Measurements from ENCODE around the gene OSMR.

OSMR gene

GRCh38 chr5:38845526-38846378 is at the start of gene OSMR:
TSS of gene OSMR (plus strand) at chr5:38846012. CDS start at chr5:38869045, 23,033 bp downstream.
- TF ChIP-seq ZNF274 (IDR thresholded peaks at IDR 0.05; ENCODE audit: low read depth, low read length), result no peak
- H3K4me3 ChIP-seq (ENCODE audit: low read length), result peak within 1 kb of the TSS; percentile 51

GRCh38 chr5:38796742-38797108 is 49.1 kb upstream of the OSMR start:
- TF ChIP-seq ZNF274 (IDR thresholded peaks at IDR 0.05; ENCODE audit: low read depth, low read length), result no peak
- H3K4me3 ChIP-seq (ENCODE audit: low read length), result no peak overlapping the region

GRCh38 chr5:38797838-38798237 is 48.0 kb upstream of the OSMR start:
- no peak overlapping the region for H3K4me3 ChIP-seq (ENCODE audit: low read length)
- TF ChIP-seq ZNF274 (IDR thresholded peaks at IDR 0.05; ENCODE audit: low read depth, low read length), result no peak

DNA sequence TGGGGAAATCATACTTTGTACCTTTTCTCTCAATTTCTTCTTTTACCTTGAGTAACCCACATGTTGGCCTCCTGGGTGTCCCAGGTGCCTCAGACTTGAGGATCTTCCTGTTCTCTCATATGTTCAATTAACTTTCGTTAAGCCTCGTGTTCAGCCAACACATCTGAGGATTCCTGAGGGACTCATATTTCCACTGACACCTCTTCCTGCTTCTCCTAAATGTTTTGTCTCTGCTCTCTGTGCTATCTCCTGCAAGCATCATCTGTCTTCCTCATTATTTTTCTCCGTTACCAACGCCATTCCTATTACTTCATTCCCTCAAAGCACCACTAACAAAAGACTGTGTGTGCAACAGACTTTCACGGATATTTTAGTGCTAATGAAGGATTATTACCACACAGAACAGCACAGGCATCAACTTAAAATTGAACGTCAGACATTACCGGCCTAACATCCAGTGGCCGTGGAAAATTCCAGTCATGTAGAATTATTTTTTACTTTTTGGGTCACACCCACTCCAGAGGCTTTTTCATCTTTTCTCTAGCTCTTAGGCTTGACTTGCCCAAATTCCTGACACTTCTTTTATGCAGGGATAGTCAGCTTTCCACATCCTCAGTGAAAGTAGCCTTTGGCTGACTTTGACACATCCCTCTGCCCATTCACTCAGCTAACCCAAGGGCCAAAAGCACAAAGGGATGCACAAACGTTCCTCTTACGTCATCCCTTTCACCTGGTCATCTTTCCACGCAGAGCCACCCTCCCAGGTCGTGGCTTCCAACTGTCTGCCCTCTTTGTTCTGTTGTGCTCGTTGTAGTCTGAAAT is 46.0 kb upstream of the OSMR start:
- H3K4me3 ChIP-seq (ENCODE audit: low read length), result no peak overlapping the region
- TF ChIP-seq ZNF274 (IDR thresholded peaks at IDR 0.05; ENCODE audit: low read depth, low read length), result no peak

GRCh38 chr5:38800515-38800914 is 45.3 kb upstream of the OSMR start:
- TF ChIP-seq ZNF274 (IDR thresholded peaks at IDR 0.05; ENCODE audit: low read depth, low read length), result no peak
- no peak overlapping the region for H3K4me3 ChIP-seq (ENCODE audit: low read length)

GRCh38 chr5:38802125-38802524 is 43.7 kb upstream of the OSMR start:
- H3K4me3 ChIP-seq (ENCODE audit: low read length), result no peak overlapping the region
- TF ChIP-seq ZNF274 (IDR thresholded peaks at IDR 0.05; ENCODE audit: low read depth, low read length), result no peak

GRCh38 chr5:38803246-38803645 is 42.6 kb upstream of the OSMR start:
- no peak overlapping the region for H3K4me3 ChIP-seq (ENCODE audit: low read length)
- TF ChIP-seq ZNF274 (IDR thresholded peaks at IDR 0.05; ENCODE audit: low read depth, low read length), result no peak

- TF ChIP-seq ZNF274 (IDR thresholded peaks at IDR 0.05; ENCODE audit: low read depth, low read length), result no peak
- no peak overlapping the region for H3K4me3 ChIP-seq (ENCODE audit: low read length)
Observed at GRCh38 chr5:38806775-38807258, 39.0 kb upstream of the OSMR start.

GRCh38 chr5:38807570-38808483 is 38.0 kb upstream of the OSMR start:
- H3K4me3 ChIP-seq (ENCODE audit: low read length), result no peak overlapping the region
- TF ChIP-seq ZNF274 (IDR thresholded peaks at IDR 0.05; ENCODE audit: low read depth, low read length), result no peak

DNA sequence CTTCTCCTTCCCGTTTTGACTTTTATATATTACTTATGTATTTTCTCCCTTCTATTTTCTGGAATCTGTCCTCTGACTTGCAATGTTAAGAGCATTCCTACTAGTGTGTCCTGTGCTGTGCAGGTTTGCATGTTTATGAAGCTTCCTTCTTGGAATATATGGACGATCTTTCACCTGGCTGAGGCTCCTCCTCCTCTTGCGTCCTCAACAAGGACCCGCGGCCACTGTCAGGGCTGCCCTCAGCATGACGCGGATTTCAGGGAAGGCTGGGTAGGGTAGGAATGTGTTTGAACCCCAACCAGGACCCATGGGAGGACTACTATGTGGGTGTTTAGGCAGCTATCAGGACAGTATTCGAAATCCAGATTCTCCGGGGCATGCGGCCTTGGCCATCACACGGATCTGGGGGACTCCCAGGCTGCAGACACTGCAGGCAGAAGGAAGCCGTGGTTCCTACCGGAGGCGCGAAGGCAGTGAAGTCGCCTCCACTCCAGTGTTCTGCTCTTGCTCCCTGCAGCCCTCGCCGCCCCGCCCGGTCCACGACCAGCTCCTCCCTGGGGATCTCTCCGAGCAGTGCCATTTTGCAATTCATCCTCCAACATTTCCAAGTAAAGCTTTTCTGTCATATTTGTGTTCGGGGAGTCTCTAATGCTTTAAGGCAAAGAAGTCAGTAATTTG is 37.0 kb upstream of the OSMR start:
- no peak overlapping the region for H3K4me3 ChIP-seq (ENCODE audit: low read length)
- no peak for TF ChIP-seq ZNF274 (IDR thresholded peaks at IDR 0.05; ENCODE audit: low read depth, low read length)

DNA sequence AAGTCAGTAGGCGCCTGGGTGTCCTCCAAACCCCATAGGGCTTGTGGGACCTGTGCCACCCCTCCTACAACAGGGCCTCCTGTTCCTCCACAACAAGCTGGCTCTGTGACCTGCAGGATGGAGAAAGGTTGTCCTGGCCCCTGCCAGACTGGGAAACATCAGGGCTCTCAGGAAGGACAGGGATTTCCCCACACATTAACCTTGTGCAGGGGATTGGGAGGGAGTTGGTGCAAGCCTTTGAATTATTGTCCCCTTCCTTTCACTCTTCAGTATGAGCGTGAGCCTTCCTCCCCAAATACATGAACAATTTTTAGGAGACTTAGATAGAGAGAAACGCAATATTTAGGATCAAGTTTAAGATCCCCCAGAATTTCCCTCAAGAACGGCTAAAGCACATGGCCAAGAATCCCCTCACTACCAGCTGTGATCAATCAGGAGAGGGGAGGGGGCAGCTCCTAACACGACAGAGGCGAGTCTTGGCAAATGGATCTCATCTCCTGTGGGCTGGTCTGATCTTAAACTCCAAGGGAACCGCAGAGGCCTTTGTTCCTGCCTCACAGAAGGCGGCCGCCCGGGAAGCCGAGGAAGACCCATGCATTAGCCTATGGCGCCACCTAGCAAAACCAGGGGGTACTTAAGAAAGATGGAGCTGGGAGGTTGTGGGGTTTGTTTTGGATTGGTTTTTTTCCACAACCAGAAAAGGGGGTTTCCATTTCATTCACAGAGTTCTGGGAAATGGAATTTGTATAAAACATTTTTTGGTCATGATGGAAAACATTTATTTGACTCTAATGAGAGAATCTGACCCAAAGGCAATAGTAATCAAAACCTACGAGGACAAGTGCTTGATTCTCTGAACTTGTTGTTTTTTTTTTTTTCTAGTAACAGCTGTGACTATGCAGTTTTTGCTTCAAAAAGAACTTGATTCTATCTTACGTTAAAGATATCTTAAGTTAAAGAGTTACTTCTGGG is 36.1 kb upstream of the OSMR start:
- H3K4me3 ChIP-seq (ENCODE audit: low read length), result no peak overlapping the region
- no peak for TF ChIP-seq ZNF274 (IDR thresholded peaks at IDR 0.05; ENCODE audit: low read depth, low read length)

DNA sequence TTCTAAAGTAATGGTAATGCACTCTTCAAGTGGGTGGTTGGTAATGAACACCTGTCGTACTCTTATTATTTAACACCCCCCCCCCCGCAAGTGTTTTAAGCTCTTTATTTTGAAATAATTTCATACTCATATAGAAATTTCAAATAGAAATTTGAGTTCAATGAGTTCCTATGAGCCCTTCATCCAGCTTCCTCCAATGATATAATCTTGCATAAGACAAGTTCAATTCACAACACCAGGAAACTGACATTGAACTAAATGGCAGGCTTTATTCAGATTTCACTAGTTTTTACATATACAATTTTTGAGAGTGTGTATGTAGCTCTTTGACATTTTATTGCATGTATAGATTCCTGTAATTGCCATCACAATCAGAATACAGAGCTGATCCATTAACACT is 30.9 kb upstream of the OSMR start:
- no peak overlapping the region for H3K4me3 ChIP-seq (ENCODE audit: low read length)
- no peak for TF ChIP-seq ZNF274 (IDR thresholded peaks at IDR 0.05; ENCODE audit: low read depth, low read length)

Measured in GM08714 (cell line).